ENCODE results near the gene PRRT2.
"Not testable (repeated sequence)": the region's sequence is repeated elsewhere in the genome, so short reads cannot be mapped to it uniquely, and the experiment has no call there.

PRRT2 gene

DNA sequence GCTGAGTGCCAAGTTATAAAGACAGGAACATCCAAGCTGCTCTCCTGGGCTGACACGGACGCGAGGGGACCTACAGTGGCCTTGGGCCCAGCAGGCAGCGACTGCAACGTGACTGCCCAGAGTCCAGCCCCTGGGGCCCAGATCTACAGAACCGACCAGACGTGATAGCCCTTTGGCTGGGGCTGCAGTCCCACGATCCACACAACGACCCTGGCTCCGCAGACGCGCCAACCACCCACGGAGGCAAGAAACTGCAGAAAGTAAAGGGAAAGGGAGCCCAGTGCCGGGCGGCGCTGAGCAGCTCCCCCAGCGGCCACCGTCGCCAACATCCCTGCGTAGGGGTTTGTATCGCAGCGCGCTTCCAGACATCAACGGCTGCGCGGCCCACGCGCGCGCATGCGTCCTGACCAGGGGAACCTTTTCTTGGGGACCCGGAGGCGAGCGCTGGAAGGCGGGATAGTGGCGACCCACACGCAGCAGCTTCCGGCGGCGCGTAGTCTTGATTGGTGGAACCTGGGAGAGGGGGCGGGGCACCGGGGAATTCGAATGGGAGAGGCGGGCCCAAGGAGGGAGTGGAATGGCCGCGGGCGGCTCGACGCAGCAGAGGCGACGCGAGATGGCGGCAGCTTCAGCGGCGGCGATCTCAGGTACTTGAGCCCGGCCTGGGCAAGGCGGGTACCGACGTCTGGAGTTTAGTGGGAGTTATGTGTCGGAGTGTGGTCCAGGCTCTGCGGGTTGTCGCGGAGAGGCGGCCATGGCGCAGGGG, 21.6 kb upstream of the PRRT2 start, which contains the start of gene KIF22:
Gene KIF22 (plus strand): TSS at position 569 of the 766 bp plus-strand sequence. CDS start 9 bp downstream, at position 578.
- FAIRE-seq: peak; percentile 93
- TF ChIP-seq POU2F2 (IDR thresholded peaks at IDR 0.05; ENCODE audit: low read depth, low read length) (no peak), POLR2AphosphoS5 (IDR thresholded peaks at IDR 0.05; ENCODE audit: low read depth, low read length) (peak; percentile 81), PAX5 (IDR thresholded peaks at IDR 0.05; ENCODE audit: insufficient read depth, low read length, severe bottlenecking) (no peak), POLR2A (IDR thresholded peaks at IDR 0.05; ENCODE audit: low read depth, low read length) (peak; percentile 76), TAF1 (IDR thresholded peaks at IDR 0.05; ENCODE audit: low read depth, low read length) (peak; percentile 57; the same call in 1 of the 2 replicates)
- peak; percentile 99 for DNase-seq (ENCODE audit: insufficient read length, low spot score)

DNA sequence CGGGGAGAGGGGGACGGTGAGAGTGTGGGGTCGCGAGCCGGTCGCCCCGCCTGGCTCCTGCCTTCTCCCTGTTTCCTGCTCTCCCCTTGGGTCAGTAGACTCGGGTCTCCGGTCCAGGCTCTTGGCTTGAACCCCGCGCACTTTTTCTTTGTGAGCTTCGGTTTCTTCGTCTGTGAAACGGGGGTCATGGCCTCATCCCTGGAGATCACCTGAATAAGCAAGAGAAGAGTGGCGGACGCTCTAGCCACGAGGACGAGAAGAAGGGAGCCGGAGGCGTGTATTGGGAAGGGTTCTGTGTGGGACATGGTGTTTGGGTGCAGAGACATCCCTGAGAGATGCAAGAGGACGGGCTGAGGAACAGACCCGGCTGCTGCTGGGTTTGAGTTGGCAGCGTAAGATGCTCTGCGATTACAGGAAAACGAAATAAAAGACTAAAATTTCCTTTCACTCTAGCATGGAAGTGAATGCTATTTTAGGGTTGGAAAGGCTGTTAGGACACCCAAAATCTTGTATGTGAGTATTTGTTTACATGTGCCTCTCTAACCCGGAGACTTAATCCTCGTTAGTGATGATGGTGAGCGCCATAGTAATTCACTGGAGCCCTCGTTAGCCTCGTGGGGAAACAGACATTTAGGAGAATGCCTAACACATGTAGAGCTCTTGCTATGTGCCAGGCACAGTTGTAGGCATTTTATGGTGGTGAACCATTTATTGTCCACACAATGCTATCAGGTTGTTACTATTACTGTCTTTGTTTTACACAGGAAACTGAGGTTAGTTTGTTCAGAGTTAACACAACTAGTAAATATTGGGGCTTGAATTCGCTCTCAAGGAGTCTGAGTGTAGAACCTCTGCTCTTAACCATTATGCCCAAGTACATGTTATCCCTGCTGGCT, 20.8 kb upstream of the PRRT2 start:
- no peak for FAIRE-seq
- no peak for TF ChIP-seq POLR2A (IDR thresholded peaks at IDR 0.05; ENCODE audit: low read depth, low read length)
- TF ChIP-seq POLR2AphosphoS5 (IDR thresholded peaks at IDR 0.05; ENCODE audit: low read depth, low read length): no peak
- no peak for TF ChIP-seq TAF1 (IDR thresholded peaks at IDR 0.05; ENCODE audit: low read depth, low read length)
- no peak for TF ChIP-seq POU2F2 (IDR thresholded peaks at IDR 0.05; ENCODE audit: low read depth, low read length)
- no peak for TF ChIP-seq SPI1 (IDR thresholded peaks at IDR 0.05; ENCODE audit: low read depth, low read length)
- TF ChIP-seq PAX5 (IDR thresholded peaks at IDR 0.05; ENCODE audit: insufficient read depth, low read length, severe bottlenecking): no peak
- no peak for DNase-seq (ENCODE audit: insufficient read length, low spot score)

GRCh38 chr16:29791845-29792807, 19.9 kb upstream of the PRRT2 start:
- FAIRE-seq (no peak), DNase-seq (ENCODE audit: insufficient read length, low spot score) (no peak)
- TF ChIP-seq SPI1 (IDR thresholded peaks at IDR 0.05; ENCODE audit: low read depth, low read length) (no peak), POU2F2 (IDR thresholded peaks at IDR 0.05; ENCODE audit: low read depth, low read length) (no peak), TAF1 (IDR thresholded peaks at IDR 0.05; ENCODE audit: low read depth, low read length) (no peak), POLR2AphosphoS5 (IDR thresholded peaks at IDR 0.05; ENCODE audit: low read depth, low read length) (no peak), POLR2A (IDR thresholded peaks at IDR 0.05; ENCODE audit: low read depth, low read length) (no peak), PAX5 (IDR thresholded peaks at IDR 0.05; ENCODE audit: insufficient read depth, low read length, severe bottlenecking) (no peak)

DNA sequence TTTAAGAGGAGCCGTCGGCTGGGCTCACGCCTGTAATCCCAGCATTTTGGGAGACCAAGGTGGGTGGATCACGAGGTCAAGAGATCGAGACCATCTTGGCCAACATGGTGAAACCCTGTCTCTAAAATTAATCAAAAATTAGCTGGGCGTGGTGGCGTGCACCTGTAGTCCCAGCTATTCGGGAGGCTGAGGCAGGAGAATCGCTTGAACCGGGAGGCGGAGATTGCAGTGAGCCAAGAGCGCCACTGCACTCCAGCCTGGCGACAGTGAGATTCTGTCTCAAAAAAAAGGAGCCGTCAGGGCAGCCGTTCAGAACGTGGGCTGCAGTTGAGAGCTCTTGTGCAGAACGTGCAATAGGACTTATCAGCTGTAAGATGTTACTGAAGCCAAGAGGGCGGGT, 18.8 kb upstream of the PRRT2 start:
- not testable (repeated sequence) for FAIRE-seq; DNase-seq (ENCODE audit: insufficient read length, low spot score)

- FAIRE-seq (no peak), DNase-seq (ENCODE audit: insufficient read length, low spot score) (no peak)
- TF ChIP-seq POLR2A (IDR thresholded peaks at IDR 0.05; ENCODE audit: low read depth, low read length): no peak
- TF ChIP-seq POLR2AphosphoS5 (IDR thresholded peaks at IDR 0.05; ENCODE audit: low read depth, low read length): no peak
- TF ChIP-seq POU2F2 (IDR thresholded peaks at IDR 0.05; ENCODE audit: low read depth, low read length): no peak
- TF ChIP-seq SPI1 (IDR thresholded peaks at IDR 0.05; ENCODE audit: low read depth, low read length): no peak
- TF ChIP-seq PAX5 (IDR thresholded peaks at IDR 0.05; ENCODE audit: insufficient read depth, low read length, severe bottlenecking): no peak
These were observed 17.7 kb upstream of the PRRT2 start for GRCh38 chr16:29794231-29794710.

DNA sequence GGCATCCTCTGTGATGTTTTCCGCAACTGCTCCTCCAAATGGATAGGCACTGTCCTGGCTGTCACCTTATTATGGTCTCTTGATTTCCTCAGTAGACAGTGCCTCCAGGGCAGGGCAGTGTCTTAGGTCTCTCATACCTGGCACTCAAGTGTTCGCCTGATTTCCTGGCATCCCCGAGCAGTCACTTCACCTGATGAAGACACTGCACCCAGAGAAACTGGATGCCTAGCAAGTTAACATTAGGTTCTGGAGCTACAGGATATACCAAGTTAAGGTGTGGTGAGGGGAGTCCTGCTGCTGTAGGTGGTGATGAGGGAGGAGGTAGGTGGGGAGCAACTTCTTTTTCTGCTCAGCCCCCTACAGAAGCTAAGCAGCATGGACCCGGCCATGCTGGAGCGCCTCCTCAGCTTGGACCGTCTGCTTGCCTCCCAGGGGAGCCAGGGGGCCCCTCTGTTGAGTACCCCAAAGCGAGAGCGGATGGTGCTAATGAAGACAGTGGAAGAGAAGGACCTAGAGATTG, 9.5 kb upstream of the PRRT2 start:
- FAIRE-seq: no peak
- DNase-seq (ENCODE audit: insufficient read length, low spot score): no peak
- TF ChIP-seq SPI1 (IDR thresholded peaks at IDR 0.05; ENCODE audit: low read depth, low read length) (no peak), POLR2A (IDR thresholded peaks at IDR 0.05; ENCODE audit: low read depth, low read length) (no peak), TAF1 (IDR thresholded peaks at IDR 0.05; ENCODE audit: low read depth, low read length) (no peak), POU2F2 (IDR thresholded peaks at IDR 0.05; ENCODE audit: low read depth, low read length) (no peak), PAX5 (IDR thresholded peaks at IDR 0.05; ENCODE audit: insufficient read depth, low read length, severe bottlenecking) (no peak), POLR2AphosphoS5 (IDR thresholded peaks at IDR 0.05; ENCODE audit: low read depth, low read length) (no peak)

DNA sequence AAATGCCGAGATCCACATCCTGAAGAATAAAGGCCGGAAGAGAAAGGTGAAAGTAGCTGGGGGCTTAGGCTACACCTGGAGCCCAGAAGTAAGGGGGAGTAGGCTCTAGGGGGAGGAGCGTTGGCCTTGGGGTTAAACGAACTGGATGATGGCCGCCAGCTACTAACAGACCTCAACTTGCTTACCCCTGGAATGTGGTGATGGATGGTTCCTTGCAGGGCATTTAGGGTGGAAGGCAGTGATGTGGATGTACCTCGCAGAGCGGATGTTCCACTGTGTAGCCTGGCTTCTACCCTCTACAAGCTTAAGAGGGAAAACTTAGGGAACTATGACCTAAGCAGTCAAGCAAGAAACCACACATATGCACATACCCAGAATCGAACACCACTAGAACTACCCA, 8.0 kb upstream of the PRRT2 start:
- DNase-seq (ENCODE audit: insufficient read length, low spot score) (no peak), FAIRE-seq (peak; percentile 65)
- TF ChIP-seq SPI1 (IDR thresholded peaks at IDR 0.05; ENCODE audit: low read depth, low read length) (no peak), POLR2A (IDR thresholded peaks at IDR 0.05; ENCODE audit: low read depth, low read length) (no peak), POU2F2 (IDR thresholded peaks at IDR 0.05; ENCODE audit: low read depth, low read length) (no peak), POLR2AphosphoS5 (IDR thresholded peaks at IDR 0.05; ENCODE audit: low read depth, low read length) (no peak)

DNA sequence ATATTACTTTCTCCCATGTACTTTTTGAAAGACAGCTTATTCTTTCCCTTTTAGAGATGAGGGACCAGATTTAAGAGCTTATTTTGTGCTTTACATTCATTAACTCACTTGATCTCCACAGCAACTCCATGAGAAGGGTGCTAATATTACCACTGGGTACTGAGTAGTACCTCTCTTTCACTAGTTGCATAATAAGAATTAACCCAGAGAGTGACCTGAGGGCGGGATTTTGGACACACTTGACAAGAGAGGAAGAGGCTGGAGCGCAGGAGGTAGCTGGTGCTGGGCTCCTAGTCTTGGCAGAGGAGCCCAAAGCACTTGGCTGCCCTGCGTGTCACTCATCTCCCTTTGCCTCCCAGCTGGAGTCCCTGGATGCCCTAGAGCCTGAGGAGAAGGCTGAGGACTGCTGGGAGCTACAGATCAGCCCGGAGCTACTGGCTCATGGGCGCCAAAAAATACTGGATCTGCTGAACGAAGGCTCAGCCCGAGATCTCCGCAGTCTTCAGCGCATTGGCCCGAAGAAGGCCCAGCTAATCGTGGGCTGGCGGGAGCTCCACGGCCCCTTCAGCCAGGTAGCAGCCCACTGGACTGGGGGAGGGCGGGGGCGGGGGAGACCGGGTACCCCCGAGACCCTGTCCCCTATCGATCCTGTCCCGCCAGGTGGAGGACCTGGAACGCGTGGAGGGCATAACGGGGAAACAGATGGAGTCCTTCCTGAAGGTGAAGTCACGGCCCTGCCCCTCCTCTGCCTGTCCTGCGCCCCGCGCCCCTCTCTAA, 7.3 kb upstream of the PRRT2 start:
- DNase-seq (ENCODE audit: insufficient read length, low spot score) (no peak), FAIRE-seq (peak; percentile 26)
- TF ChIP-seq POLR2AphosphoS5 (IDR thresholded peaks at IDR 0.05; ENCODE audit: low read depth, low read length) (0 out of 2 replicates have a peak, but pooled peaks have one; percentile 16), POLR2A (IDR thresholded peaks at IDR 0.05; ENCODE audit: low read depth, low read length) (no peak), PAX5 (IDR thresholded peaks at IDR 0.05; ENCODE audit: insufficient read depth, low read length, severe bottlenecking) (no peak)
